Measurements from ENCODE around the gene OR2AG2. TPM values are rescaled to one million over a fixed set of nuclear protein-coding genes. Genes with fewer than 3 reads are reported as not detected.

OR2AG2 gene, protein sequence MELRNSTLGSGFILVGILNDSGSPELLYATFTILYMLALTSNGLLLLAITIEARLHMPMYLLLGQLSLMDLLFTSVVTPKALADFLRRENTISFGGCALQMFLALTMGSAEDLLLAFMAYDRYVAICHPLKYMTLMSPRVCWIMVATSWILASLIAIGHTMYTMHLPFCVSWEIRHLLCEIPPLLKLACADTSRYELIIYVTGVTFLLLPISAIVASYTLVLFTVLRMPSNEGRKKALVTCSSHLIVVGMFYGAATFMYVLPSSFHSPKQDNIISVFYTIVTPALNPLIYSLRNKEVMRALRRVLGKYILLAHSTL
- total RNA-seq, result 0.11 TPM in 1 of 2 replicates, not detected in the other

DNA sequence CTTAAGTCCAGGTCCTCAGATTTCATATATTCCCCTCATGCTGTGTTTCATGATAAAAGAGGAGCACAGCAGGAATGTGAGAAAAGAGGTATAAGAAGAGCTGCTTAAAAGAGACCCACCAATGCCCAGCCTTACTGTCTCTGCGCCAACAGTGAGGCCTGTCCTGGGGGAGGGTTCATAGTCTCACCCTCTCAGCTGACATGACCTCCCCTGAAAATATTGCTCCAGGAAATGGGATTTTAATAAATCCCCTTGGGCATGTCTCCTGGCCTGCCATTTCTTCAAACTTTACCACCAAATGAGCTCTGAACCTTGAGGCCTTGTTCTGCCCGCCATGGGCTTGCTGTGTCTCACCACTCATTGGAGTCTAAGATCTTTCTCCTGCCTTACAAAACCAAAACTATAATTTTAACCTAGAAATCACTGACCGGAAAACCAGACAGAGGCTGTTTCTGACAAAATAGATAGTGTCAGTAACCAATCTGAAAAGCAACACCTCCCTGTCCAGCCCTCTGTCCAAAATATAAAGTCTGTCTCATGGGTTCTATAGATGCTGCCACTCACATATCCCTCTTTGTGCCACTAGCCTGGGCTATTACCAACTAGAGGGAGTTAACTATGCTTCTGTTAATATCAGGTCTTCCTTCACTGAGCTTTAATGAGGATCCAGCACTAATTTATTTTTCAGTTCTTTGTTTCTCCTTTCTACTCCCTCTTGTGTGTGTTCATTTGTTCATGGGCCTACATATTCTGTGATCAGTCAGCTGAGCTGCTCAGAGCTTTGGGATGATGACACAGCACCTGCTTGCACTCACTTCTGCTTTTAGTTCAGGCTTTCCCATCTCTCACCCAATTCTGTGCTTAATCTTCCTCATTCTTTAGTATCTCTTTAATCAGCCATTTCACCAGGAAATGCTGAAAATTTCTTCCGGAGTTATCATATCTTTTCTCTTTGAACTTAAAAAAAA lies at the start of gene OR2AG2:
TSS of gene OR2AG2 (minus strand) at position 51 of the 968 bp plus-strand sequence. CDS start 3,019 bp downstream, outside the sequence.

DNA sequence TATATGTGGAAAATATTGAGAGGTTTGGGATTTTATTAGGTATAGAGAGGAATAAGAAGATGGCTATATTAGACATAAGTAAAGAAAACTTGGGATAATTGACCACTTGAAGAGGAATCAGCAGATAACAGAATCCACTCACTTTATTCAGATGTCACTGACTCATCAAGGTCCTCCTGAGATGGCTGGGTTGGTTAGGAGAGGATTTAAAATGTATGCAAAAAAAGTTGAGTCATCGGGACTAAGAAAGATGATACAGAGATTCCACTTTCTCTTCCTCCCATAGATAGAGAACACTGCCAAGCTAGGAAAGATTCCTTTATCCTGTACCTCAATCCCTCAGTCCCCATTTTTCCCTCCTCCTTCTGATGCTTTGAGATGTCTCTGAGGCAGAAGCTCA lies 27.6 kb upstream of the OR2AG2 start, which contains the start of gene OR6A2:
TSS of gene OR6A2 (minus strand) at position 288 of the 400 bp plus-strand sequence. CDS start 3,981 bp downstream, outside the sequence.

DNA sequence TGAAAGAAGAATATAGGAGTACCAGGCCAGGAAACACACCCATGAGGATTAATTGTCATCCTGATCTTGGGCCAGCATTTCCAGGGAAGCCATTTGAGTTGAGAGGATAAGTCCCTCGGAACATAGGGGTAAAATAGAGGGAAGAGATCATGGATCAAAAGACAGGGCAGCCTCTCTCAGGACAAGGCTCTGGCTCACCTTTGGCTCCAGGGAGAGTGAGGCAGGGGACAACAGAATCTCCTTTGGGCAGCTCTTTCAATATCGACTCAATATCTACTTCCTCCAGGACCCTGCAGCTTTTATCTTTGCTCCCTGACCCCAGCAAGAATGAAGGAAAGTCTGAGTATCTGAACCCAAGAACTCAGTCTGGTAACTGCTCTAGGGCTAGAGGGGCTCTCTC lies 10.9 kb upstream of the OR2AG2 start, which contains the start of gene OR2AG1:
TSS of gene OR2AG1 (plus strand) at position 301 of the 400 bp plus-strand sequence. CDS start 2,018 bp downstream, outside the sequence.

Other genes with a start within 250 kb of the OR2AG2 start
- 14.4 and 16.6 TPM in 2 replicates for gene RRP8, start 168.4 kb downstream of the OR2AG2 start, total RNA-seq
- gene ILK, start 168.2 kb downstream of the OR2AG2 start, total RNA-seq, result 85.4 and 121 TPM in 2 replicates
- gene TAF10, start 159.8 kb downstream of the OR2AG2 start, total RNA-seq, result 86.1 and 117 TPM in 2 replicates
- 20.5 and 21.9 TPM in 2 replicates for gene TPP1, start 152.6 kb downstream of the OR2AG2 start, total RNA-seq
- gene DCHS1, start 116.2 kb downstream of the OR2AG2 start, total RNA-seq, result 0.16 and 0.27 TPM in 2 replicates
- gene MRPL17, start 88.6 kb downstream of the OR2AG2 start, total RNA-seq, result 54.1 and 63.7 TPM in 2 replicates
- gene OR2AG1, start 11.0 kb upstream of the OR2AG2 start, total RNA-seq, result not detected in 2 replicates
- gene OR6A2, start 27.7 kb upstream of the OR2AG2 start, total RNA-seq, result not detected in 2 replicates
- not detected in 2 replicates for gene OR10A5, start 73.7 kb upstream of the OR2AG2 start, total RNA-seq
- not detected in 2 replicates for gene OR10A2, start 91.1 kb upstream of the OR2AG2 start, total RNA-seq
- gene OR10A4, start 104.6 kb upstream of the OR2AG2 start, total RNA-seq, result not detected in 2 replicates
- gene OR2D2, start 120.5 kb upstream of the OR2AG2 start, total RNA-seq, result not detected in 2 replicates
- gene OR2D3, start 149.0 kb upstream of the OR2AG2 start, total RNA-seq, result not detected in 2 replicates
- gene ZNF215, start 154.4 kb upstream of the OR2AG2 start, total RNA-seq, result 3.8 and 5.3 TPM in 2 replicates
- gene ZNF214, start 248.4 kb upstream of the OR2AG2 start, total RNA-seq, result 1.1 and 2.1 TPM in 2 replicates
- 0.04 and 0.08 TPM in 2 replicates for gene NLRP14, start 248.5 kb upstream of the OR2AG2 start, total RNA-seq